Upper lobe of left lung (tissue), 6 donors: Measurements from ENCODE around the gene NEDD8. TPM values are rescaled to one million over a fixed set of nuclear protein-coding genes. Genes with fewer than 3 reads are reported as not detected.

Source experiments
- ATAC-seq, 2 donors: fragments of 200-7000 bp; cut with Tn5 transposase; one replicate each; pipeline ENCODE4 v1.9.1; 2022; ENCODE audit warnings: mild to moderate bottlenecking in 2 of 2, moderate library complexity in 2 of 2; ENCODE audit not compliant: low FRiP score in 2 of 2
- DNase-seq, 2 donors: peaks; one replicate each; pipeline ENCODE4 v3.0.0-alpha.2; 2019 to 2020
- H3K27ac ChIP-seq, 4 donors: fragments of 200-600 bp; sonication (generic); one replicate each; pipeline ENCODE4 v1.5.1; 2016 to 2019
- H3K27me3 ChIP-seq, 4 donors: fragments of 200-600 bp; sonication (generic); one replicate each; pipeline ENCODE4 v1.5.1; 2017 to 2019
- H3K36me3 ChIP-seq, 4 donors: fragments of 200-600 bp; sonication (generic); one replicate each; pipeline ENCODE4 v1.5.1; 2016 to 2019
- H3K4me1 ChIP-seq, 4 donors: fragments of 200-600 bp; sonication (generic); one replicate each; pipeline ENCODE4 v1.5.1; 2018 to 2019
- H3K4me3 ChIP-seq, 4 donors: fragments of 200-600 bp; sonication (generic); one replicate each; pipeline ENCODE4 v1.5.1; 2017 to 2019; ENCODE audit warnings: mild to moderate bottlenecking in 2 of 4, moderate library complexity in 1 of 4
- H3K9me3 ChIP-seq, 4 donors: fragments of 200-600 bp; sonication (generic); one replicate each; pipeline ENCODE4 v1.5.1; 2018 to 2019
- CTCF ChIP-seq, 6 experiments: fragments of 450-650 bp in 4 of 6; fragments of 200-600 bp in 2 of 6; sonication (generic) in 2 of 6; IDR thresholded peaks; one replicate each; pipeline ENCODE4 v1.5.1; 2016 to 2019; ENCODE audit warnings: antibody characterized with exemption in 6 of 6
- EP300 ChIP-seq, 4 donors: sonication (generic); formaldehyde crosslinking; IDR thresholded peaks; one replicate each; pipeline ENCODE4 v1.5.1; 2017; ENCODE audit warnings: antibody characterized with exemption in 4 of 4, control low read depth in 2 of 4
- POLR2A ChIP-seq, 4 donors: fragments of 450-650 bp; IDR thresholded peaks; one replicate each; pipeline ENCODE4 v1.5.1; 2016 to 2017; ENCODE audit warnings: antibody characterized with exemption in 4 of 4, mild to moderate bottlenecking in 2 of 4
- POLR2AphosphoS5 ChIP-seq, 2 donors: sonication (generic); formaldehyde crosslinking; IDR thresholded peaks; one replicate each; pipeline ENCODE4 v1.5.1; 2017; ENCODE audit warnings: antibody characterized with exemption in 2 of 2
- WGBS, 2 donors: methylation state at CpG; one replicate each; pipeline ENCODE4 v1.1.5; 2017 to 2018; 5-methylcytosine and 5-hydroxymethylcytosine counted together
- total RNA-seq, 6 donors: library from RNA; depleted of rRNA in 4 of 6; stranded (reverse); fragments of >200 nt in 4 of 6; gene quantifications; one replicate each; pipeline versions ENCODE4 v1.1.0 to v1.2.1, GENCODE V29; 2016 to 2021
- donor health status: DM: no; HTN: no; CAD: no; lungs with moderate emphysema.
- donor health status: DM: no; HTN: yes; CAD: no; lungs with severe emphysema.

NEDD8 gene
- total RNA-seq, 6 donors from 2014 or later, result 39.8 to 144 (median 121) TPM

GRCh38 chr14:24259282-24260025 is 27.3 kb upstream of the NEDD8 start:
- no peak overlapping the region for H3K4me3 ChIP-seq
- peaks cover 0 to 12% (median 3%) of the 10 kb centered on the region in 4 donors for H3K36me3 ChIP-seq
- H3K27ac ChIP-seq, result peak overlapping the region in 3 of 4 donors; percentile 18 to 46 (median 32)
- TF ChIP-seq CTCF (IDR thresholded peaks at IDR 0.05) (no peak), POLR2A (IDR thresholded peaks at IDR 0.05) (no peak), POLR2AphosphoS5 (IDR thresholded peaks at IDR 0.05) (no peak)
- 71 to 74% methylated on average over 15 to 16 of the region's 16 CpGs for WGBS, 2 donors
- H3K9me3 ChIP-seq, result no peaks in the 10 kb centered on the region
- H3K4me1 ChIP-seq, result peaks cover 0 to 19% (median 9%) of the 10 kb centered on the region in 4 donors
- no peaks in the 10 kb centered on the region for H3K27me3 ChIP-seq
- DNase-seq (no peak), ATAC-seq (peak; percentile 40 to 65)

GRCh38 chr14:24258548-24259265 is 26.5 kb upstream of the NEDD8 start:
- WGBS, 2 donors, result 88 to 89% methylated on average over 16 to 18 of the region's 18 CpGs
- Histone ChIP-seq H3K27ac (peak overlapping the region in 3 of 4 donors; percentile 18 to 46 (median 32)), H3K9me3 (no peaks in the 10 kb centered on the region), H3K36me3 (peaks cover 0 to 12% (median 6%) of the 10 kb centered on the region in 4 donors), H3K4me3 (no peak overlapping the region), H3K27me3 (no peaks in the 10 kb centered on the region), H3K4me1 (peaks cover 0 to 19% (median 9%) of the 10 kb centered on the region in 4 donors)
- no peak for TF ChIP-seq POLR2AphosphoS5 (IDR thresholded peaks at IDR 0.05)
- no peak for TF ChIP-seq EP300 (IDR thresholded peaks at IDR 0.05)
- TF ChIP-seq CTCF (IDR thresholded peaks at IDR 0.05), result no peak
- TF ChIP-seq POLR2A (IDR thresholded peaks at IDR 0.05), result no peak
- no peak for ATAC-seq
- no peak for DNase-seq

- Histone ChIP-seq H3K4me1 (peaks cover 0 to 19% (median 9%) of the 10 kb centered on the region in 4 donors), H3K9me3 (no peaks in the 10 kb centered on the region), H3K27me3 (no peaks in the 10 kb centered on the region), H3K4me3 (no peak overlapping the region), H3K36me3 (peaks cover 0 to 14% (median 7%) of the 10 kb centered on the region in 4 donors), H3K27ac (no peak overlapping the region)
- no peak for DNase-seq
- TF ChIP-seq EP300 (IDR thresholded peaks at IDR 0.05) (no peak), POLR2A (IDR thresholded peaks at IDR 0.05) (no peak), POLR2AphosphoS5 (IDR thresholded peaks at IDR 0.05) (no peak), CTCF (IDR thresholded peaks at IDR 0.05) (no peak)
- 79 to 87% methylated on average over 7 to 9 of the region's 9 CpGs for WGBS, 2 donors
- no peak for ATAC-seq
Measured at GRCh38 chr14:24258119-24258518, 26.0 kb upstream of the NEDD8 start.

GRCh38 chr14:24256960-24257359 is 24.8 kb upstream of the NEDD8 start:
- Histone ChIP-seq H3K4me3 (no peak overlapping the region), H3K9me3 (no peaks in the 10 kb centered on the region), H3K27ac (peak overlapping the region in 1 of 4 donors; percentile 10), H3K4me1 (peaks cover 0 to 19% (median 12%) of the 10 kb centered on the region in 4 donors), H3K36me3 (peaks cover 0 to 19% (median 9%) of the 10 kb centered on the region in 4 donors), H3K27me3 (no peaks in the 10 kb centered on the region)
- WGBS, 2 donors, result 73 to 79% methylated on average over 4 of the region's 4 CpGs
- no peak for ATAC-seq
- DNase-seq, result no peak
- no peak for TF ChIP-seq POLR2A (IDR thresholded peaks at IDR 0.05)
- TF ChIP-seq EP300 (IDR thresholded peaks at IDR 0.05), result no peak
- TF ChIP-seq CTCF (IDR thresholded peaks at IDR 0.05), result no peak
- no peak for TF ChIP-seq POLR2AphosphoS5 (IDR thresholded peaks at IDR 0.05)
